Measurements from ENCODE around the gene RXFP1.

Gene RXFP1

DNA sequence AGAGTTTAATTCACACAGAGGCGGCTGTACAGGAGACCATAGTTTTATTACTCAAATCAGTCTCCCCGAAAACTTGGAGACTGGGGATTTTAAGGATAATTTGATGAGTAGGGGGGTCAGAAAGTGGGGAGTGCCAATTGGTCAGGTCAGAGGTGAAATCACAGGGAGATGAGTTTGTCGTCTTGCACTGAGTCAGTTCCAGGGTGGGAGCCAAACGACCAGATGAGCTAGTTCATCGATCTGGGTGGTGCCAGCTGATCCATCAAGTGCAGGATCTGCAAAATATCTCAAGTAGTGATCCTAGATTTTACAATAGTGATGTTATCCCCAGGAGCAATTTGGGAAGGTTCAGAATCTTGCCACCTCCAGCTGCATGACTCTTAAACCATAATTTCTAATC is 154.4 kb downstream of the RXFP1 start:
- DNase-seq = no peak

- DNase-seq = no peak
Measured at GRCh38 chr4:158678767-158679166, 157.1 kb downstream of the RXFP1 start.

- DNase-seq = no peak
Measured at GRCh38 chr4:158681629-158682028, 159.9 kb downstream of the RXFP1 start.

- no peak for DNase-seq
Measured at GRCh38 chr4:158682066-158682465, 160.4 kb downstream of the RXFP1 start.

DNA sequence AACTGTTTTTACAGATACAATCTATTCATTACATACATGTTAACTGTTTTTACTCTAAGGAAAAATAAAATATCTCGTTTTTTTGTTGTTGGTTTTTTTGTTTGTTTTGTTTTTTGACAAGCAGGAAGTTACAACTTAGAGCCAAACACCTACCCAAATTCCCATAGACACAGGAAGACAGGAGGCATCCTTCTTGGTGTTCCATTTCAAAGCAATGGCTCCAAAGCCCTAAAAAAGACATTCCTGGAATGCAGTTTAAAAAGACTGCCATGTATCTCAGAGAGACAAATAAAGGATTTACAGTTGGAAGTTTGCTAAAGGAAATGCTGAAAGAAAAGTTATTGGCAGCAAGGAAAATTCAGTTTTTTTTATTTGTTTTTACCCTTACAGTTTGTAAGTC is 167.1 kb downstream of the RXFP1 start:
- DNase-seq = no peak
